K562 (cell line): ENCODE data around the gene TCF20.

Experiments used
- CTCF ChIP-seq, 3 experiments: IDR thresholded peaks in 2 of 3; conservative IDR thresholded peaks in 1 of 3; 2 replicates each; pipeline ENCODE4 v1.5.1; 2011 to 2012; ENCODE audit warnings: low read length in 3 of 3, mild to moderate bottlenecking in 3 of 3, control low read depth in 2 of 3, improper control_type of control experiment in 1 of 3, inconsistent platforms in 1 of 3, low read depth in 1 of 3, mixed read lengths in 1 of 3, moderate library complexity in 1 of 3; ENCODE audit not compliant: insufficient read depth in 2 of 3
- ELF4 ChIP-seq: fragments of 450-650 bp; formaldehyde crosslinking; IDR thresholded peaks from 2 replicates; pipeline ENCODE4 v1.4.0; 2022; ENCODE audit warnings: missing genetic modification characterization
- MBD1 ChIP-seq: fragments of 250-450 bp; sonication (Bioruptor Pico); IDR thresholded peaks from 2 replicates; pipeline ENCODE4 v1.8.0; 2022; ENCODE audit warnings: inconsistent platforms
- MEF2A ChIP-seq: IDR thresholded peaks from 2 replicates; pipeline ENCODE4 v1.6.1; 2011; ENCODE audit warnings: low read depth, mild to moderate bottlenecking, low read length, moderate library complexity; ENCODE audit not compliant: control insufficient read depth
- RFX5 ChIP-seq: IDR thresholded peaks from 2 replicates; pipeline ENCODE4 v1.6.1; 2011; ENCODE audit warnings: low read depth, mild to moderate bottlenecking, improper control_type of control experiment, low read length
- SIN3A ChIP-seq, 2 experiments: fragments of 150-350 bp in 1 of 2; IDR thresholded peaks; 2 replicates each; pipeline ENCODE4 v1.6.1; 2011 to 2016; ENCODE audit warnings: borderline replicate concordance in 2 of 2, low read depth in 2 of 2, low read length in 2 of 2, mild to moderate bottlenecking in 2 of 2, moderate library complexity in 2 of 2; ENCODE audit not compliant: control insufficient read depth in 1 of 2
- ZBTB49 ChIP-seq: sonication (generic); formaldehyde crosslinking; IDR thresholded peaks from 2 replicates; pipeline ENCODE4 v1.8.0; 2022; ENCODE audit warnings: missing genetic modification reagents, mild to moderate bottlenecking, borderline replicate concordance
- ZC3H4 ChIP-seq: sonication (generic); formaldehyde crosslinking; IDR thresholded peaks from 2 replicates; pipeline ENCODE4 v1.9.0; 2021; ENCODE audit warnings: missing genetic modification reagents, borderline replicate concordance

GRCh38 chr22:42261296-42261695, 9.2 kb downstream of the TCF20 start:
- TF ChIP-seq RFX5 (no peak), ZC3H4 (no peak), MBD1 (no peak), SIN3A (IDR thresholded peaks at IDR 0.05; ENCODE audit: borderline replicate concordance in 2 of 2, control insufficient read depth in 1 of 2, low read depth in 2 of 2, low read length in 2 of 2) (no peak), CTCF (IDR thresholded peaks at IDR 0.05 in 2 of 3, conservative IDR thresholded peaks at IDR 0.05 in 1 of 3; ENCODE audit: insufficient read depth in 2 of 3, low read depth in 1 of 3, low read length in 3 of 3) (no peak), MEF2A (no peak), ELF4 (CRISPR knock-in tag) (no peak), ZBTB49 (no peak)
